Stomach (tissue), 19 donors: ENCODE measurements around the gene GYG1. TPM values are rescaled to one million over a fixed set of nuclear protein-coding genes. Genes with fewer than 3 reads are reported as not detected.
A peak's percentile ranks its signal among the peaks of the same experiment; 100 is the strongest.

ENCODE experiments used
- DNase-seq, 2 donors: peaks; one replicate each; pipeline versions ENCODE4 v3.0.0 to v3.0.0-alpha.2; 2013 to 2019
- H3K27ac ChIP-seq, 5 donors: fragments of 200-600 bp in 4 of 5; sonication (generic) in 4 of 5; one replicate each; pipeline ENCODE4 v1.5.1; 2013 to 2019; ENCODE audit warnings: mild to moderate bottlenecking in 1 of 5, moderate library complexity in 1 of 5
- H3K27me3 ChIP-seq, 3 donors: fragments of 200-600 bp; sonication (generic); one replicate each; pipeline ENCODE4 v1.5.1; 2017 to 2019; ENCODE audit warnings: mixed run types in 1 of 3
- H3K36me3 ChIP-seq, 4 donors: fragments of 200-600 bp; sonication (generic); 1 replicate in 3 of 4; 2 replicates in 1 of 4; pipeline ENCODE4 v1.5.1; 2016 to 2019
- H3K4me1 ChIP-seq, 4 donors: fragments of 200-600 bp; sonication (generic); one replicate each; pipeline ENCODE4 v1.5.1; 2016 to 2019
- H3K4me3 ChIP-seq, 4 donors: fragments of 200-600 bp; sonication (generic) in 3 of 4; one replicate each; pipeline ENCODE4 v1.5.1; 2016 to 2019; ENCODE audit warnings: mild to moderate bottlenecking in 1 of 4
- H3K9me3 ChIP-seq, 4 donors: fragments of 200-600 bp; sonication (generic); one replicate each; pipeline ENCODE4 v1.5.1; 2016 to 2019
- CTCF ChIP-seq, 7 experiments: fragments of 450-650 bp in 4 of 7; fragments of 200-600 bp in 3 of 7; sonication (generic) in 3 of 7; IDR thresholded peaks; one replicate each; pipeline ENCODE4 v1.5.1; 2016 to 2019; ENCODE audit warnings: antibody characterized with exemption in 7 of 7, control low read depth in 2 of 7, mild to moderate bottlenecking in 1 of 7
- EP300 ChIP-seq: sonication (generic); formaldehyde crosslinking; IDR thresholded peaks from one replicate; pipeline ENCODE4 v1.6.1; 2017; ENCODE audit warnings: antibody characterized with exemption
- POLR2A ChIP-seq, 4 donors: fragments of 450-650 bp; IDR thresholded peaks; one replicate each; pipeline ENCODE4 v1.6.1; 2016; ENCODE audit warnings: antibody characterized with exemption in 4 of 4, control low read depth in 2 of 4, mild to moderate bottlenecking in 1 of 4, moderate library complexity in 1 of 4
- POLR2AphosphoS5 ChIP-seq, 3 donors: sonication (generic); formaldehyde crosslinking; IDR thresholded peaks; one replicate each; pipeline ENCODE4 v1.6.1; 2016; ENCODE audit warnings: antibody characterized with exemption in 3 of 3
- WGBS, 5 donors: extraction: QIAGEN DNeasy Blood & Tissue Kit in 3 of 5; methylation state at CpG; one replicate each; pipeline versions ENCODE4 v1.1.5 to v1.1.7; 2013 to 2018; 5-methylcytosine and 5-hydroxymethylcytosine counted together
- intact Hi-C: fragments of 100-400 bp; cut with DNase I; formaldehyde crosslinking; loops from one replicate; pipeline ENCODE4 v1.15.1; 2023; ENCODE audit warnings: low total_unique reads
- long read RNA-seq, 10 donors: transcript quantifications; one replicate each; lab custom pipeline, GENCODE V29; 2026
- polyA plus RNA-seq, 3 donors: library from polyadenylated mRNA; stranded (reverse); fragments of 200-250 nt; gene quantifications; one replicate each; pipeline ENCODE4 v1.2.3, GENCODE V29; 2013
- total RNA-seq, 5 donors: library from RNA; depleted of rRNA; stranded (reverse); fragments of >200 nt; gene quantifications; one replicate each; pipeline versions ENCODE4 v1.1.0 to v1.2.3, GENCODE V29; 2014 to 2016
- donor health status: healthy with polysubstance abuse.
- donor health status: Bipolar disorder and iron deficiency.
- donor health status: healthy.

GYG1 gene
- total RNA-seq (100 to 1,000 TPM in 1 of 5 donors, 10 to 100 TPM in 3, 1 to 10 TPM in 1; 4.9 to 169 (median 32.1) TPM), polyA plus RNA-seq (10 to 100 TPM; 36.5 to 56.5 (median 39.7) TPM)
- long read RNA-seq, donor 1, partial matches to known transcripts: 0 of 3 reads
- long read RNA-seq, donor 1, other reads (novel, unspliced or antisense): 0 of 3 reads
- long read RNA-seq, donor 2, partial matches to known transcripts: 0 of 3 reads
- long read RNA-seq, donor 2, other reads (novel, unspliced or antisense): 0 of 3 reads
- long read RNA-seq, donor 3: 0 reads
- long read RNA-seq, donor 4: 0 reads
- long read RNA-seq, donor 5, partial matches to known transcripts: 0 of 4 reads
- long read RNA-seq, donor 5, other reads (novel, unspliced or antisense): 0 of 4 reads
- long read RNA-seq, donor 6: 0 reads
- long read RNA-seq, donor 7, partial matches to known transcripts: 0 of 1 reads
- long read RNA-seq, donor 7, other reads (novel, unspliced or antisense): 0 of 1 reads
- long read RNA-seq, donor 8, partial matches to known transcripts: 0 of 4 reads
- long read RNA-seq, donor 8, other reads (novel, unspliced or antisense): 0 of 4 reads
- long read RNA-seq, donor 9, partial matches to known transcripts: 0 of 4 reads
- long read RNA-seq, donor 9, other reads (novel, unspliced or antisense): 0 of 4 reads
- long read RNA-seq, donor 10, partial matches to known transcripts: 0 of 1 reads
- long read RNA-seq, donor 10, other reads (novel, unspliced or antisense): 0 of 1 reads

- peak in 3 of 7 experiments; percentile 3 to 24 (median 13) for TF ChIP-seq CTCF (IDR thresholded peaks at IDR 0.05)
- TF ChIP-seq EP300: no peak
- peak; percentile 80 to 95 (median 93) for TF ChIP-seq POLR2AphosphoS5 (IDR thresholded peaks at IDR 0.05)
- TF ChIP-seq POLR2A (IDR thresholded peaks at IDR 0.05): peak in 1 of 4 donors; percentile 29
- Histone ChIP-seq H3K4me3 (peak within 1 kb of the TSS; percentile 73 to 90 (median 76)), H3K36me3 (peaks cover 7 to 24% (median 23%) of the 10 kb centered on the region in 4 donors), H3K27ac (peak within 1 kb of the TSS; percentile 96 to 99 (median 96)), H3K27me3 (no peaks in the 10 kb centered on the region), H3K4me1 (peaks cover 14 to 38% (median 23%) of the 10 kb centered on the region in 4 donors), H3K9me3 (no peaks in the 10 kb centered on the region)
- 0 to 1% (median 1%) methylated on average over 22 to 91 of the region's 91 CpGs for WGBS, 5 donors
- intact Hi-C loops: no loop called here
- DNase-seq: peak; percentile 85 to 93
These were observed at the start of gene GYG1 for GRCh38 chr3:148991219-148992026. Gene GYG1 (plus strand): TSS chr3:148991540. CDS start chr3:148991641, 101 bp downstream.

GRCh38 chr3:148943506-148944205, 47.7 kb upstream of the GYG1 start:
- Histone ChIP-seq H3K4me3 (no peak overlapping the region), H3K27ac (no peak overlapping the region), H3K27me3 (no peaks in the 10 kb centered on the region), H3K36me3 (no peaks in the 10 kb centered on the region), H3K9me3 (no peaks in the 10 kb centered on the region), H3K4me1 (no peaks in the 10 kb centered on the region)
- DNase-seq: peak in 1 of 2 donors; percentile 73
- intact Hi-C loops: no loop called here
- WGBS, 5 donors: 0 to 44% (median 32%) methylated on average over 2 of the region's 2 CpGs
- TF ChIP-seq POLR2A (IDR thresholded peaks at IDR 0.05) (no peak), EP300 (no peak), CTCF (IDR thresholded peaks at IDR 0.05) (peak in 5 of 7 experiments; percentile 35 to 75 (median 67)), POLR2AphosphoS5 (IDR thresholded peaks at IDR 0.05) (peak in 1 of 3 donors; percentile 47)

GRCh38 chr3:148945116-148945515, 46.2 kb upstream of the GYG1 start:
- H3K9me3 ChIP-seq: no peaks in the 10 kb centered on the region
- no peak overlapping the region for H3K4me3 ChIP-seq
- WGBS, 5 donors: 86 to 95% (median 89%) methylated on average over 2 of the region's 2 CpGs
- H3K4me1 ChIP-seq: no peaks in the 10 kb centered on the region
- no peak overlapping the region for H3K27ac ChIP-seq
- no peak for DNase-seq
- intact Hi-C loops: loop anchor here (5.0 kb wide), 1 partner anchor 83 kb away; no protein-coding TSS in a partner anchor
- TF ChIP-seq EP300 (no peak), CTCF (IDR thresholded peaks at IDR 0.05) (no peak)
- no peaks in the 10 kb centered on the region for H3K36me3 ChIP-seq
- H3K27me3 ChIP-seq: no peaks in the 10 kb centered on the region
